NCI-H226 (cell line): ENCODE data around the gene ADORA1.

Experiments
- DNase-seq: peaks from one replicate; pipeline ENCODE4 v3.0.0-alpha.2; 2015

ADORA1 gene

GRCh38 chr1:203161703-203162102 is 34.2 kb downstream of the ADORA1 start:
- no peak for DNase-seq

- DNase-seq: no peak
Observed at GRCh38 chr1:203162403-203162802, 34.9 kb downstream of the ADORA1 start.

- DNase-seq: no peak
Observed at GRCh38 chr1:203163891-203164635, 36.5 kb downstream of the ADORA1 start.

- DNase-seq: no peak
Observed at GRCh38 chr1:203165101-203165799, 37.7 kb downstream of the ADORA1 start.

- DNase-seq: no peak
Observed at GRCh38 chr1:203165800-203166161, 38.3 kb downstream of the ADORA1 start.

GRCh38 chr1:203166192-203166940 is 38.8 kb downstream of the ADORA1 start:
- DNase-seq: peak; percentile 57

GRCh38 chr1:203167026-203167912 is 39.7 kb downstream of the ADORA1 start:
- DNase-seq: no peak

GRCh38 chr1:203167913-203168200 is 40.3 kb downstream of the ADORA1 start:
- no peak for DNase-seq

GRCh38 chr1:203168256-203168786 is 40.8 kb downstream of the ADORA1 start:
- no peak for DNase-seq

- no peak for DNase-seq
Observed at GRCh38 chr1:203168991-203169390, 41.5 kb downstream of the ADORA1 start.

- no peak for DNase-seq
Observed at GRCh38 chr1:203169770-203170520, 42.4 kb downstream of the ADORA1 start.

- no peak for DNase-seq
Observed at GRCh38 chr1:203170625-203171330, 43.3 kb downstream of the ADORA1 start.

GRCh38 chr1:203171341-203172183 is 44.0 kb downstream of the ADORA1 start:
- no peak for DNase-seq

- DNase-seq: peak; percentile 68
Observed at GRCh38 chr1:203172184-203173010, 44.9 kb downstream of the ADORA1 start.

- no peak for DNase-seq
Observed at GRCh38 chr1:203173011-203173555, 45.6 kb downstream of the ADORA1 start.

GRCh38 chr1:203173566-203173965 is 46.0 kb downstream of the ADORA1 start:
- DNase-seq: no peak

GRCh38 chr1:203174324-203174985 is 46.9 kb downstream of the ADORA1 start:
- DNase-seq: no peak

- no peak for DNase-seq
Observed at GRCh38 chr1:203175237-203175826, 47.8 kb downstream of the ADORA1 start, which contains the start of gene MYBPH. TSS of gene MYBPH (minus strand) at chr1:203175826. CDS start at chr1:203175755, 71 bp downstream.
